ENCODE results near the gene CCDC8. TPM values are rescaled to one million over a fixed set of nuclear protein-coding genes. Genes with fewer than 3 reads are reported as not detected.
"Not testable (repeated sequence)": the region's sequence is repeated elsewhere in the genome, so short reads cannot be mapped to it uniquely, and the experiment has no call there.

The CCDC8 gene
- total RNA-seq, 4 donors from 2014 or later = 2.8 to 7.3 (median 5.0) TPM

- peaks cover 0 to 2% of the 10 kb centered on the region in 2 donors for H3K27me3 ChIP-seq
- H3K27ac ChIP-seq = no peak overlapping the region
- H3K9me3 ChIP-seq = no peaks in the 10 kb centered on the region
- TF ChIP-seq EP300 (IDR thresholded peaks at IDR 0.05) (no peak), POLR2A (IDR thresholded peaks at IDR 0.05) (no peak)
- no peak overlapping the region for H3K4me3 ChIP-seq
- DNase-seq (ENCODE audit: low spot score in 2 of 2) = no peak
- 56 to 58% methylated on average over 8 of the region's 8 CpGs for WGBS, 2 donors
- peaks cover 0 to 8% (median 0%) of the 10 kb centered on the region in 4 donors for H3K4me1 ChIP-seq
- no peaks in the 10 kb centered on the region for H3K36me3 ChIP-seq
These were observed 29.6 kb upstream of the CCDC8 start for GRCh38 chr19:46442808-46443450.

- no peak overlapping the region for H3K4me3 ChIP-seq
- peaks cover 0 to 2% of the 10 kb centered on the region in 2 donors for H3K27me3 ChIP-seq
- 69 to 71% methylated on average over 1 of the region's 1 CpG for WGBS, 2 donors
- TF ChIP-seq POLR2A (IDR thresholded peaks at IDR 0.05) (no peak), EP300 (IDR thresholded peaks at IDR 0.05) (no peak), CTCF (IDR thresholded peaks at IDR 0.05) (no peak)
- H3K27ac ChIP-seq = no peak overlapping the region
- no peak for DNase-seq (ENCODE audit: low spot score in 2 of 2)
- H3K9me3 ChIP-seq = no peaks in the 10 kb centered on the region
- H3K36me3 ChIP-seq = no peaks in the 10 kb centered on the region
- peaks cover 0 to 8% (median 0%) of the 10 kb centered on the region in 4 donors for H3K4me1 ChIP-seq
These were observed 28.5 kb upstream of the CCDC8 start for GRCh38 chr19:46441866-46442265.

- not testable (repeated sequence) for H3K4me3 ChIP-seq; H3K36me3 ChIP-seq; H3K9me3 ChIP-seq; H3K4me1 ChIP-seq; DNase-seq (ENCODE audit: low spot score in 2 of 2); H3K27ac ChIP-seq
- 94 to 95% methylated on average over 4 of the region's 4 CpGs for WGBS, 2 donors
- H3K27me3 ChIP-seq = peaks cover 0 to 16% of the 10 kb centered on the region in 2 donors
These were observed 22.3 kb upstream of the CCDC8 start for GRCh38 chr19:46435689-46436088.

GRCh38 chr19:46435009-46435408 lies 21.6 kb upstream of the CCDC8 start:
- no peak overlapping the region for H3K27ac ChIP-seq
- H3K36me3 ChIP-seq = no peaks in the 10 kb centered on the region
- no peaks in the 10 kb centered on the region for H3K4me1 ChIP-seq
- peaks cover 0 to 20% of the 10 kb centered on the region in 2 donors for H3K27me3 ChIP-seq
- no peak overlapping the region for H3K4me3 ChIP-seq
- 20 to 45% methylated on average over 6 of the region's 6 CpGs for WGBS, 2 donors
- no peak for TF ChIP-seq CTCF (IDR thresholded peaks at IDR 0.05)
- no peak for TF ChIP-seq POLR2A (IDR thresholded peaks at IDR 0.05)
- no peak for TF ChIP-seq EP300 (IDR thresholded peaks at IDR 0.05)
- H3K9me3 ChIP-seq = no peaks in the 10 kb centered on the region
- no peak for DNase-seq (ENCODE audit: low spot score in 2 of 2)

- H3K4me1 ChIP-seq; DNase-seq (ENCODE audit: low spot score in 2 of 2); H3K9me3 ChIP-seq; H3K36me3 ChIP-seq; H3K4me3 ChIP-seq; H3K27ac ChIP-seq: not testable (repeated sequence)
- H3K27me3 ChIP-seq = peaks cover 0 to 29% of the 10 kb centered on the region in 2 donors
- 72 to 82% methylated on average over 7 of the region's 7 CpGs for WGBS, 2 donors
These were observed 20.1 kb upstream of the CCDC8 start for GRCh38 chr19:46433470-46433869.

- 40 to 51% methylated on average over 10 of the region's 10 CpGs for WGBS, 2 donors
- H3K27me3 ChIP-seq = peaks cover 0 to 46% of the 10 kb centered on the region in 2 donors
- TF ChIP-seq POLR2A (IDR thresholded peaks at IDR 0.05) = no peak
- no peak for TF ChIP-seq CTCF (IDR thresholded peaks at IDR 0.05)
- no peak for TF ChIP-seq EP300 (IDR thresholded peaks at IDR 0.05)
- H3K36me3 ChIP-seq = no peaks in the 10 kb centered on the region
- DNase-seq (ENCODE audit: low spot score in 2 of 2) = no peak
- H3K4me3 ChIP-seq = no peak overlapping the region
- peaks cover 0 to 16% (median 4%) of the 10 kb centered on the region in 4 donors for H3K4me1 ChIP-seq
- H3K27ac ChIP-seq = no peak overlapping the region
- no peaks in the 10 kb centered on the region for H3K9me3 ChIP-seq
These were observed 18.5 kb upstream of the CCDC8 start for GRCh38 chr19:46431824-46432223.

All from tibial nerve (tissue), 4 donors.